Measurements from ENCODE around the gene DENND1A. TPM values are rescaled to one million over a fixed set of nuclear protein-coding genes. Genes with fewer than 3 reads are reported as not detected.

The DENND1A gene
- total RNA-seq, 1 experiment from 2014 or later = 29.7 TPM

GRCh38 chr9:123338710-123339665, 590.9 kb downstream of the DENND1A start:
- Histone ChIP-seq H3K4me2 (ENCODE audit: low read length) (no peak overlapping the region), H3K27me3 (ENCODE audit: low read length) (no peaks in the 10 kb centered on the region), H3K9me2 (replicated peaks; ENCODE audit: low read length) (no peaks in the 10 kb centered on the region), H3K27ac (ENCODE audit: low read length) (no peak overlapping the region), H3K36me3 (ENCODE audit: low read depth, low read length) (no peaks in the 10 kb centered on the region), H3F3A (ENCODE audit: low read length, unreplicated experiment) (no peaks in the 10 kb centered on the region), H3K4me3 (ENCODE audit: low read length) (no peak overlapping the region), H3K9me3 (ENCODE audit: low read length) (no peaks in the 10 kb centered on the region), H3K4me1 (ENCODE audit: insufficient read depth, low read length) (no peaks in the 10 kb centered on the region; the same call in 1 of the 2 replicates), H3K9ac (ENCODE audit: low read length) (no peak overlapping the region), H3K79me2 (ENCODE audit: low read length) (no peaks in the 10 kb centered on the region), H4K20me1 (ENCODE audit: low read length) (no peaks in the 10 kb centered on the region), H2AFZ (ENCODE audit: low read length) (no peak overlapping the region)
- no TSS peak for BruUV-seq (replicated peaks)
- no peak for DNase-seq
- TF ChIP-seq EZH2phosphoT487 (IDR thresholded peaks at IDR 0.05; ENCODE audit: borderline replicate concordance, low read length) = no peak
- POLR2A ChIA-PET (ENCODE audit: unreplicated experiment) = no interaction called here
- CTCF ChIA-PET = no interaction called here
- ATAC-seq = no peak
- intact Hi-C loops (cut with micrococcal nuclease) = no loop called here

GRCh38 chr9:123337971-123338370, 592.0 kb downstream of the DENND1A start:
- Histone ChIP-seq H3K27me3 (ENCODE audit: low read length) (no peaks in the 10 kb centered on the region), H3K9me2 (replicated peaks; ENCODE audit: low read length) (no peaks in the 10 kb centered on the region), H3K9me3 (ENCODE audit: low read length) (no peaks in the 10 kb centered on the region), H3K4me3 (ENCODE audit: low read length) (no peak overlapping the region), H4K20me1 (ENCODE audit: low read length) (no peaks in the 10 kb centered on the region), H2AFZ (ENCODE audit: low read length) (no peak overlapping the region), H3K4me2 (ENCODE audit: low read length) (no peak overlapping the region), H3K36me3 (ENCODE audit: low read depth, low read length) (no peaks in the 10 kb centered on the region), H3K9ac (ENCODE audit: low read length) (no peak overlapping the region), H3K27ac (ENCODE audit: low read length) (no peak overlapping the region), H3F3A (ENCODE audit: low read length, unreplicated experiment) (no peaks in the 10 kb centered on the region), H3K79me2 (ENCODE audit: low read length) (no peaks in the 10 kb centered on the region), H3K4me1 (ENCODE audit: insufficient read depth, low read length) (no peaks in the 10 kb centered on the region; the same call in 1 of the 2 replicates)
- no peak for DNase-seq
- TF ChIP-seq EZH2phosphoT487 (IDR thresholded peaks at IDR 0.05; ENCODE audit: borderline replicate concordance, low read length) (no peak), CTCF (conservative IDR thresholded peaks at IDR 0.05; ENCODE audit: low read depth, low read length) (no peak), EZH2 (IDR thresholded peaks at IDR 0.05; ENCODE audit: low read length, unreplicated experiment) (no peak)
- CTCF ChIA-PET = no interaction called here
- no peak for ATAC-seq
- POLR2A ChIA-PET (ENCODE audit: unreplicated experiment) = no interaction called here
- no TSS peak for BruUV-seq (replicated peaks)
- intact Hi-C loops (cut with micrococcal nuclease) = no loop called here

- Histone ChIP-seq H4K20me1 (ENCODE audit: low read length) (no peaks in the 10 kb centered on the region), H3K27me3 (ENCODE audit: low read length) (no peaks in the 10 kb centered on the region), H2AFZ (ENCODE audit: low read length) (no peak overlapping the region), H3K79me2 (ENCODE audit: low read length) (no peaks in the 10 kb centered on the region), H3K9me3 (ENCODE audit: low read length) (no peaks in the 10 kb centered on the region), H3K36me3 (ENCODE audit: low read depth, low read length) (no peaks in the 10 kb centered on the region), H3K27ac (ENCODE audit: low read length) (no peak overlapping the region), H3K4me3 (ENCODE audit: low read length) (no peak overlapping the region), H3K9ac (ENCODE audit: low read length) (no peak overlapping the region), H3K4me2 (ENCODE audit: low read length) (no peak overlapping the region), H3F3A (ENCODE audit: low read length, unreplicated experiment) (no peaks in the 10 kb centered on the region), H3K9me2 (replicated peaks; ENCODE audit: low read length) (no peaks in the 10 kb centered on the region), H3K4me1 (ENCODE audit: insufficient read depth, low read length) (no peaks in the 10 kb centered on the region; the same call in 1 of the 2 replicates)
- ATAC-seq (no peak), DNase-seq (no peak)
- no TSS peak for BruUV-seq (replicated peaks)
- POLR2A ChIA-PET (ENCODE audit: unreplicated experiment) = no interaction called here
- intact Hi-C loops (cut with micrococcal nuclease) = no loop called here
- no peak for TF ChIP-seq EZH2phosphoT487 (IDR thresholded peaks at IDR 0.05; ENCODE audit: borderline replicate concordance, low read length)
- TF ChIP-seq EZH2 (IDR thresholded peaks at IDR 0.05; ENCODE audit: low read length, unreplicated experiment) = no peak
- TF ChIP-seq CTCF (conservative IDR thresholded peaks at IDR 0.05; ENCODE audit: low read depth, low read length) = no peak
- CTCF ChIA-PET = no interaction called here
These were observed 593.0 kb downstream of the DENND1A start for GRCh38 chr9:123336959-123337358.

All from PC-3 (cell line).